OCI-LY3 (cell line): ENCODE data around the gene DKK3.

Experiments
- H2AFZ ChIP-seq: fragments of 200-600, 300-600 bp; shearing (Covaris generic); 2 replicates; pipeline ENCODE4 v1.6.0; 2014; ENCODE audit warnings: antibody characterized with exemption, low read depth, low read length
- H3K27ac ChIP-seq: fragments of 200-600, 300-600 bp; sonication (generic); 2 replicates; pipeline ENCODE4 v1.5.1; 2014; ENCODE audit warnings: mild to moderate bottlenecking, low read length, moderate library complexity, mixed read lengths
- H3K27me3 ChIP-seq: fragments of 200-600, 300-600 bp; sonication (generic); 2 replicates; pipeline ENCODE4 v1.6.1; 2014; ENCODE audit warnings: low read depth, low read length, mixed read lengths
- H3K36me3 ChIP-seq: fragments of 200-600, 300-600 bp; sonication (generic); replicated peaks from 2 replicates; pipeline ENCODE3; 2014; ENCODE audit warnings: low read depth, low read length, mixed read lengths
- H3K4me1 ChIP-seq: fragments of 300-600, 200-600 bp; sonication (generic); 2 replicates; pipeline ENCODE4 v1.6.1; 2014; ENCODE audit warnings: low read length, mixed read lengths
- H3K4me2 ChIP-seq: fragments of 200-600, 300-600 bp; sonication (generic); 2 replicates; pipeline ENCODE4 v1.6.1; 2014; ENCODE audit warnings: low read length, mixed read lengths
- H3K4me3 ChIP-seq: fragments of 300-600, 200-600 bp; sonication (generic); 2 replicates; pipeline ENCODE4 v1.5.1; 2014; ENCODE audit warnings: antibody characterized with exemption, mild to moderate bottlenecking, low read length, moderate library complexity
- H3K79me2 ChIP-seq: fragments of 300-600, 200-600 bp; shearing (Covaris generic); 2 replicates; pipeline ENCODE4 v1.6.1; 2014; ENCODE audit warnings: mild to moderate bottlenecking, low read length, mixed read lengths
- H3K9ac ChIP-seq: fragments of 300-600, 200-600 bp; shearing (Covaris generic); 2 replicates; pipeline ENCODE4 v1.6.0; 2014; ENCODE audit warnings: mild to moderate bottlenecking, low read length, moderate library complexity
- H3K9me3 ChIP-seq: fragments of 200-600, 300-600 bp; shearing (Covaris generic); 2 replicates; pipeline ENCODE4 v1.6.1; 2014; ENCODE audit warnings: low read length, mixed read lengths; ENCODE audit not compliant: insufficient read depth
- H4K20me1 ChIP-seq: fragments of 200-600, 300-600 bp; sonication (generic); 2 replicates; pipeline ENCODE4 v1.6.1; 2016; ENCODE audit warnings: low read length, mixed read lengths; ENCODE audit not compliant: insufficient read depth
- EZH2phosphoT487 ChIP-seq: fragments of 200-600 bp; shearing (Covaris generic); IDR thresholded peaks from 2 replicates; pipeline ENCODE4 v1.6.1; 2018; ENCODE audit warnings: antibody characterized with exemption, mixed run types, low read depth
- TF ChIP-seq, protein P1 (sequence below): fragments of 200-600, 300-600 bp; sonication (generic); IDR thresholded peaks from 2 replicates; pipeline ENCODE4 v1.5.1; 2014; ENCODE audit warnings: antibody characterized with exemption, low read length, low read depth

DKK3 gene

DNA sequence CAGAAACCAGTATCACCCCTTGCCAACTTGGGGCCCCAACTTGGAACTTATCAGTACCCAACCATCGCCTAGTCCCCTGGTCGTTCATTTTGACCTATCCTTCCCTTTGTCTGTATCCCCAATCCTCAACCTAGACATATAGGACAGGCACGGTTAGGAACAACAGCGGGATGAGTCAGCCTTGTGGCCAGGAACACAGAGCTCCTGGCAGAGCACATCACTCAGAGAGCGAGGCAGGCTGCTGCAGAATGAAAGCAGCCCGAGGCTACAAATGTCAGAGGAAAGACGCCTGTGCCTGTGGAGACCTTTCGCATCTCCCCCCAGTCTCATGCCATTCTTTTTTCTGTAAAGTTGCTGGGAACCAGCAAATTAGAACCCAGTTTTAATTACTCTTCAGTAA, 14.6 kb downstream of the DKK3 start:
- Histone ChIP-seq H3K9ac (no peak overlapping the region), H4K20me1 (no peaks in the 10 kb centered on the region), H2AFZ (no peak overlapping the region), H3K36me3 (no peaks in the 10 kb centered on the region), H3K27ac (no peak overlapping the region), H3K4me2 (no peak overlapping the region), H3K79me2 (no peaks in the 10 kb centered on the region), H3K27me3 (peaks cover 35% of the 10 kb centered on the region), H3K4me3 (no peak overlapping the region), H3K4me1 (0 out of 2 replicates have a peak, but pooled peaks cover 6% of the 10 kb centered on the region), H3K9me3 (no peaks in the 10 kb centered on the region)
- TF ChIP-seq, protein P1, sequence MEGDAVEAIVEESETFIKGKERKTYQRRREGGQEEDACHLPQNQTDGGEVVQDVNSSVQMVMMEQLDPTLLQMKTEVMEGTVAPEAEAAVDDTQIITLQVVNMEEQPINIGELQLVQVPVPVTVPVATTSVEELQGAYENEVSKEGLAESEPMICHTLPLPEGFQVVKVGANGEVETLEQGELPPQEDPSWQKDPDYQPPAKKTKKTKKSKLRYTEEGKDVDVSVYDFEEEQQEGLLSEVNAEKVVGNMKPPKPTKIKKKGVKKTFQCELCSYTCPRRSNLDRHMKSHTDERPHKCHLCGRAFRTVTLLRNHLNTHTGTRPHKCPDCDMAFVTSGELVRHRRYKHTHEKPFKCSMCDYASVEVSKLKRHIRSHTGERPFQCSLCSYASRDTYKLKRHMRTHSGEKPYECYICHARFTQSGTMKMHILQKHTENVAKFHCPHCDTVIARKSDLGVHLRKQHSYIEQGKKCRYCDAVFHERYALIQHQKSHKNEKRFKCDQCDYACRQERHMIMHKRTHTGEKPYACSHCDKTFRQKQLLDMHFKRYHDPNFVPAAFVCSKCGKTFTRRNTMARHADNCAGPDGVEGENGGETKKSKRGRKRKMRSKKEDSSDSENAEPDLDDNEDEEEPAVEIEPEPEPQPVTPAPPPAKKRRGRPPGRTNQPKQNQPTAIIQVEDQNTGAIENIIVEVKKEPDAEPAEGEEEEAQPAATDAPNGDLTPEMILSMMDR: no peak
- no peak for TF ChIP-seq EZH2phosphoT487

DNA sequence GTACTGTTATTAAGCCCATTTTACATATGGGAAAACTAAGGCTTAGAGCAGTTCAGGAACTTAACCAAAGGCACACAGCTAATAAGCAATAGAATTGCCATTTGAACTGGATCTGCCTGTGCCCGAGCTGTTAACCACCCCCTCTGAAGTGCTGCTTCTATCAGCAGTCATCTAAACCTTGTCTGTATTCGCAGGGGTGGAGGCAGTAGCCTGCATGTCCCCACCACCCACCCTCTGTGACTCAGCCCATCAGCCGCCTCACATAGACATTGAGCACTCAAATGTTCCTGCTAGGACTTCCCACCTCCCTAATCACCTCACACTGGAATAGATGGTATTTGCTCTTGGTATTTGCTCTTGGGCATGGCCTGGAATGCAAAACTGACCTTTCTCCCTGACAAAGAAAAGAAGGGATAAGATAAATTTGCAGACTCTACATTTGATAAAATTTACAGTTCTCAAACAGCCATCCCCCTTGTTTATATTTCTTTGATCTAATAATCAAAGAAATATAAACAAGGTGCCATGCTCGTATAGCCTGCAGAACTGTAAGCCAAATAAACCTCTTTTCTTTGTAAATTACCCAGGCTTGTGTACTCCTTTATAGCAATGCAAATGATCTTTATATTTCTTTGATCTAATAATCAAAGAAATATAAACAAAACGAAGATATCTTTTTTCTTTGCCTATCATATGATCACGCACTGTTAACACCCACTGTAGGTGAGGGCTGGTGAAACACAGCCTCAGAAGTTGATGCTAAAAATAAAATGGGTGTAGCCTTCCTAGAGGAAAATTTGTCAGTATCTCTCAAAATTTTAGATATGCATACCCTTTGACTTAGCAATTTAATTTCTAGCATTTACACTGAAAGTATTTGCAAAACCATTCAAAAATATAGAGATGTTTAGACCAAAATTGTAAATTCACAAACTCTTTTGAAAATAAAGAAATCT, 15.9 kb downstream of the DKK3 start:
- Histone ChIP-seq H3K4me2 (no peak overlapping the region), H2AFZ (no peak overlapping the region), H3K4me3 (no peak overlapping the region), H3K27ac (no peak overlapping the region), H3K4me1 (no peaks in the 10 kb centered on the region), H3K36me3 (no peaks in the 10 kb centered on the region), H3K27me3 (peaks cover 24% of the 10 kb centered on the region; the same call in 1 of the 2 replicates), H4K20me1 (no peaks in the 10 kb centered on the region), H3K79me2 (no peaks in the 10 kb centered on the region), H3K9ac (no peak overlapping the region), H3K9me3 (no peaks in the 10 kb centered on the region)
- TF ChIP-seq, protein P1: no peak
- no peak for TF ChIP-seq EZH2phosphoT487

DNA sequence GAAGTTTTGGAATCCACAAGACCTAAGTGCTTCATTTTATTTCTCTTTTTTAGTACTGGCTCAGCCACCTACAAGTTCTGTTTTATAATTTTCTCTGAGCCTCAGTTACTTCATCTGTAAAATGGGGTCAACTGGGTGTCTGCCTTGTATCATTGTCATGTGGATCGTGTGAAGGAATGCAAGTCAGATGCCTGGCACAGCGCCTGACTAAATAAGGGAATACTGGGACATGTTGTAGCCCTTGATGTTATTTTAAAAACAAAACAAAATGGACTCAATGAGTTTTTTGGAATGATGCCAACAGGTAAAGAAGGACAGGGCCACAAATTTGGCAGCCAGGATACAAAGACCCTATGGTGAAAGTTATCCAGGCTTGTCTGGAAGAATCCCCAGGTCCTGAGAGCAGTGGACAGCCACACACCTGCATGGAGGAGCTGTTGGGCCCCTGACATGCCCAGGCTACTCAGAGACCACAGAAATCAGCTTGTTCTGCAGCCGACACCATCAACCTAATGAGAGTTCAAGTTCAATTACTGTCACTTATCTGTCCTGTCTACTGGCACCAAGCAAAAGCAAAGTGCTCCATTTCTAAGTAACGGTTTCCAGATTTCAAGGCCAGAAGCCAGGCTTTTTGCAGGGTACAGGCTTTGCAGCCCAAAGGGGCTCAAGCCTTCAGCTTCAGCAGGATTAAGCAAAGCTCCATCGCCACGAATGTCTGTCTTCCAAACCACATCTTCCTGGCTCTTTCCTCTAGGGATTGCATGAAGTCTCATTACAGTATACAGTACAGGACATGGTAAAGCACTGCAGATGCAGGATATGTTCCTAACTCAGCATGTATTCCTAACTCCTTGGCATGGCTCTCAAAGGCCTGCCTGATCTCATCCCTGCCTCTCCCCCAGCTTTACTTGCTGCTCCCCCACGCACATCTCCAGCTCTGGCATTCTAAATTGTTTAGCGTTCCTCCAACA, 18.4 kb downstream of the DKK3 start:
- Histone ChIP-seq H3K4me3 (no peak overlapping the region), H3K27ac (no peak overlapping the region), H3K36me3 (no peaks in the 10 kb centered on the region), H3K4me2 (no peak overlapping the region), H3K9ac (no peak overlapping the region), H4K20me1 (no peaks in the 10 kb centered on the region), H3K27me3 (0 out of 2 replicates have a peak, but pooled peaks cover 12% of the 10 kb centered on the region), H3K79me2 (no peaks in the 10 kb centered on the region), H3K4me1 (no peaks in the 10 kb centered on the region), H2AFZ (no peak overlapping the region), H3K9me3 (no peaks in the 10 kb centered on the region)
- TF ChIP-seq, protein P1: no peak
- no peak for TF ChIP-seq EZH2phosphoT487
